ENCODE data around the gene JMJD1C.
"Not testable (repeated sequence)": the region's sequence is repeated elsewhere in the genome, so short reads cannot be mapped to it uniquely, and the experiment has no call there.

JMJD1C gene

GRCh38 chr10:63465293-63466143 lies at the start of gene JMJD1C:
TSS of gene JMJD1C (minus strand) at chr10:63465977. CDS start at chr10:63465662, 315 bp downstream.
- Histone ChIP-seq H3K9me3 (ENCODE audit: control insufficient read depth in 1 of 2, low read length in 2 of 2) (no peaks in the 10 kb centered on the region), H3K4me1 (ENCODE audit: control insufficient read depth in 1 of 2, insufficient read depth in 2 of 2, low read length in 2 of 2) (peaks cover 8% of the 10 kb centered on the region in 2 donors), H3K27me3 (ENCODE audit: low read depth, low read length) (no peaks in the 10 kb centered on the region), H3K36me3 (ENCODE audit: control insufficient read depth in 1 of 2, insufficient read depth in 2 of 2, low read length in 2 of 2) (no peaks in the 10 kb centered on the region), H3K4me3 (ENCODE audit: low read depth in 1 of 2, low read length in 2 of 2) (peak within 1 kb of the TSS; percentile 79 to 91), H3K27ac (ENCODE audit: low read length) (peak within 1 kb of the TSS; percentile 70)

- no peaks in the 10 kb centered on the region for H3K27me3 ChIP-seq (ENCODE audit: low read depth, low read length)
- H3K27ac ChIP-seq (ENCODE audit: low read length), result no peak overlapping the region
- H3K9me3 ChIP-seq (ENCODE audit: control insufficient read depth in 1 of 2, low read length in 2 of 2), result peaks cover 0 to 5% of the 10 kb centered on the region in 2 donors
- no peaks in the 10 kb centered on the region for H3K36me3 ChIP-seq (ENCODE audit: control insufficient read depth in 1 of 2, insufficient read depth in 2 of 2, low read length in 2 of 2)
- no peak overlapping the region for H3K4me3 ChIP-seq (ENCODE audit: low read depth in 1 of 2, low read length in 2 of 2)
- H3K4me1 ChIP-seq (ENCODE audit: control insufficient read depth in 1 of 2, insufficient read depth in 2 of 2, low read length in 2 of 2), result peaks cover 0 to 24% of the 10 kb centered on the region in 2 donors
These were observed 49.4 kb upstream of the JMJD1C start for GRCh38 chr10:63515002-63515763.

- Histone ChIP-seq H3K36me3 (ENCODE audit: control insufficient read depth in 1 of 2, insufficient read depth in 2 of 2, low read length in 2 of 2) (no peaks in the 10 kb centered on the region), H3K9me3 (ENCODE audit: control insufficient read depth in 1 of 2, low read length in 2 of 2) (no peaks in the 10 kb centered on the region), H3K27ac (ENCODE audit: low read length) (no peak overlapping the region), H3K4me3 (ENCODE audit: low read depth in 1 of 2, low read length in 2 of 2) (no peak overlapping the region), H3K27me3 (ENCODE audit: low read depth, low read length) (no peaks in the 10 kb centered on the region), H3K4me1 (ENCODE audit: control insufficient read depth in 1 of 2, insufficient read depth in 2 of 2, low read length in 2 of 2) (peaks cover 0 to 13% of the 10 kb centered on the region in 2 donors)
These were observed 40.8 kb upstream of the JMJD1C start for GRCh38 chr10:63506554-63506953.

- Histone ChIP-seq H3K36me3 (ENCODE audit: control insufficient read depth in 1 of 2, insufficient read depth in 2 of 2, low read length in 2 of 2) (no peaks in the 10 kb centered on the region), H3K4me3 (ENCODE audit: low read depth in 1 of 2, low read length in 2 of 2) (no peak overlapping the region), H3K27me3 (ENCODE audit: low read depth, low read length) (no peaks in the 10 kb centered on the region), H3K9me3 (ENCODE audit: control insufficient read depth in 1 of 2, low read length in 2 of 2) (no peaks in the 10 kb centered on the region), H3K27ac (ENCODE audit: low read length) (no peak overlapping the region), H3K4me1 (ENCODE audit: control insufficient read depth in 1 of 2, insufficient read depth in 2 of 2, low read length in 2 of 2) (peaks cover 0 to 13% of the 10 kb centered on the region in 2 donors)
These were observed 39.8 kb upstream of the JMJD1C start for GRCh38 chr10:63505562-63505961.

GRCh38 chr10:63504145-63504881 lies 38.5 kb upstream of the JMJD1C start:
- no peaks in the 10 kb centered on the region for H3K36me3 ChIP-seq (ENCODE audit: control insufficient read depth in 1 of 2, insufficient read depth in 2 of 2, low read length in 2 of 2)
- no peaks in the 10 kb centered on the region for H3K9me3 ChIP-seq (ENCODE audit: control insufficient read depth in 1 of 2, low read length in 2 of 2)
- no peaks in the 10 kb centered on the region for H3K27me3 ChIP-seq (ENCODE audit: low read depth, low read length)
- no peak overlapping the region for H3K27ac ChIP-seq (ENCODE audit: low read length)
- H3K4me1 ChIP-seq (ENCODE audit: control insufficient read depth in 1 of 2, insufficient read depth in 2 of 2, low read length in 2 of 2), result peaks cover 0 to 13% of the 10 kb centered on the region in 2 donors
- no peak overlapping the region for H3K4me3 ChIP-seq (ENCODE audit: low read depth in 1 of 2, low read length in 2 of 2)

GRCh38 chr10:63503395-63503794 lies 37.6 kb upstream of the JMJD1C start:
- Histone ChIP-seq H3K4me1 (ENCODE audit: control insufficient read depth in 1 of 2, insufficient read depth in 2 of 2, low read length in 2 of 2) (peaks cover 0 to 13% of the 10 kb centered on the region in 2 donors), H3K36me3 (ENCODE audit: control insufficient read depth in 1 of 2, insufficient read depth in 2 of 2, low read length in 2 of 2) (no peaks in the 10 kb centered on the region), H3K4me3 (ENCODE audit: low read depth in 1 of 2, low read length in 2 of 2) (no peak overlapping the region), H3K9me3 (ENCODE audit: control insufficient read depth in 1 of 2, low read length in 2 of 2) (no peaks in the 10 kb centered on the region), H3K27me3 (ENCODE audit: low read depth, low read length) (no peaks in the 10 kb centered on the region), H3K27ac (ENCODE audit: low read length) (no peak overlapping the region)

- Histone ChIP-seq H3K4me1 (ENCODE audit: control insufficient read depth in 1 of 2, insufficient read depth in 2 of 2, low read length in 2 of 2) (peaks cover 0 to 16% of the 10 kb centered on the region in 2 donors), H3K27me3 (ENCODE audit: low read depth, low read length) (no peaks in the 10 kb centered on the region), H3K36me3 (ENCODE audit: control insufficient read depth in 1 of 2, insufficient read depth in 2 of 2, low read length in 2 of 2) (no peaks in the 10 kb centered on the region)
These were observed 37.1 kb upstream of the JMJD1C start for GRCh38 chr10:63502832-63503231.

GRCh38 chr10:63501954-63502353 lies 36.2 kb upstream of the JMJD1C start:
- Histone ChIP-seq H3K27me3 (ENCODE audit: low read depth, low read length) (no peaks in the 10 kb centered on the region), H3K27ac (ENCODE audit: low read length) (no peak overlapping the region), H3K36me3 (ENCODE audit: control insufficient read depth in 1 of 2, insufficient read depth in 2 of 2, low read length in 2 of 2) (no peaks in the 10 kb centered on the region), H3K4me1 (ENCODE audit: control insufficient read depth in 1 of 2, insufficient read depth in 2 of 2, low read length in 2 of 2) (peaks cover 0 to 18% of the 10 kb centered on the region in 2 donors), H3K4me3 (ENCODE audit: low read depth in 1 of 2, low read length in 2 of 2) (no peak overlapping the region), H3K9me3 (ENCODE audit: control insufficient read depth in 1 of 2, low read length in 2 of 2) (no peaks in the 10 kb centered on the region)

More at GRCh38 chr10:63502832-63503231, 37.1 kb upstream of the JMJD1C start:
- H3K27ac ChIP-seq (ENCODE audit: low read length), result no peak overlapping the region
- H3K9me3 ChIP-seq (ENCODE audit: control insufficient read depth in 1 of 2, low read length in 2 of 2), result no peaks in the 10 kb centered on the region
- H3K4me3 ChIP-seq (ENCODE audit: low read depth in 1 of 2, low read length in 2 of 2), result no peak overlapping the region

GRCh38 chr10:63500551-63500950 lies 34.8 kb upstream of the JMJD1C start:
- not testable (repeated sequence) for H3K4me1 ChIP-seq (ENCODE audit: control insufficient read depth in 1 of 2, insufficient read depth in 2 of 2, low read length in 2 of 2); H3K9me3 ChIP-seq (ENCODE audit: control insufficient read depth in 1 of 2, low read length in 2 of 2); H3K27me3 ChIP-seq (ENCODE audit: low read depth, low read length); H3K36me3 ChIP-seq (ENCODE audit: control insufficient read depth in 1 of 2, insufficient read depth in 2 of 2, low read length in 2 of 2); H3K4me3 ChIP-seq (ENCODE audit: low read depth in 1 of 2, low read length in 2 of 2); H3K27ac ChIP-seq (ENCODE audit: low read length)

GRCh38 chr10:63498665-63499064 lies 32.9 kb upstream of the JMJD1C start:
- peaks cover 4 to 7% of the 10 kb centered on the region in 2 donors for H3K36me3 ChIP-seq (ENCODE audit: control insufficient read depth in 1 of 2, insufficient read depth in 2 of 2, low read length in 2 of 2)
- no peak overlapping the region for H3K27ac ChIP-seq (ENCODE audit: low read length)
- no peaks in the 10 kb centered on the region for H3K9me3 ChIP-seq (ENCODE audit: control insufficient read depth in 1 of 2, low read length in 2 of 2)
- peaks cover 0 to 8% of the 10 kb centered on the region in 2 donors for H3K4me1 ChIP-seq (ENCODE audit: control insufficient read depth in 1 of 2, insufficient read depth in 2 of 2, low read length in 2 of 2)
- H3K4me3 ChIP-seq (ENCODE audit: low read depth in 1 of 2, low read length in 2 of 2), result no peak overlapping the region
- H3K27me3 ChIP-seq (ENCODE audit: low read depth, low read length), result no peaks in the 10 kb centered on the region

- Histone ChIP-seq H3K4me1 (ENCODE audit: control insufficient read depth in 1 of 2, insufficient read depth in 2 of 2, low read length in 2 of 2) (peaks cover 0 to 5% of the 10 kb centered on the region in 2 donors), H3K36me3 (ENCODE audit: control insufficient read depth in 1 of 2, insufficient read depth in 2 of 2, low read length in 2 of 2) (peaks cover 4 to 7% of the 10 kb centered on the region in 2 donors), H3K9me3 (ENCODE audit: control insufficient read depth in 1 of 2, low read length in 2 of 2) (no peaks in the 10 kb centered on the region), H3K27me3 (ENCODE audit: low read depth, low read length) (no peaks in the 10 kb centered on the region), H3K27ac (ENCODE audit: low read length) (no peak overlapping the region), H3K4me3 (ENCODE audit: low read depth in 1 of 2, low read length in 2 of 2) (no peak overlapping the region)
These were observed 31.5 kb upstream of the JMJD1C start for GRCh38 chr10:63497321-63497720.

Data from muscle layer of duodenum (tissue), 2 donors.